PC-3 (cell line): ENCODE data around the gene ZNF277.

Experiments
- CTCF ChIP-seq: fragments of 300-600 bp; sonication (generic); conservative IDR thresholded peaks from 2 replicates; pipeline ENCODE4 v1.5.1; 2017; ENCODE audit warnings: antibody characterized with exemption, low read depth, mild to moderate bottlenecking, low read length
- EZH2 ChIP-seq: fragments of 300-600 bp; sonication (generic); IDR thresholded peaks from one replicate; pipeline ENCODE4 v1.6.1; 2017; ENCODE audit warnings: antibody characterized with exemption, mild to moderate bottlenecking, low read length; ENCODE audit not compliant: unreplicated experiment

GRCh38 chr7:112306903-112307302, 100.4 kb downstream of the ZNF277 start:
- TF ChIP-seq CTCF, result no peak
- no peak for TF ChIP-seq EZH2
